GM12891 (cell line): Measurements from ENCODE around the gene EVA1B. TPM values are rescaled to one million over a fixed set of nuclear protein-coding genes. Genes with fewer than 3 reads are reported as not detected.

Experiments used
- DNase-seq: peaks from one replicate; pipeline ENCODE4 v3.0.0; 2011; ENCODE audit warnings: low spot score; ENCODE audit not compliant: insufficient read length
- FAIRE-seq: peaks from 2 replicates; lab custom pipeline; 2011; peaks lifted over from hg19 to GRCh38; lab: Jason Lieb, UNC
- PAX5 ChIP-seq: IDR thresholded peaks from 2 replicates; pipeline ENCODE4 v1.6.1; 2011; ENCODE audit warnings: low read length, moderate library complexity, mild to moderate bottlenecking; ENCODE audit not compliant: insufficient read depth, severe bottlenecking
- POLR2A ChIP-seq: IDR thresholded peaks from 2 replicates; pipeline ENCODE4 v1.6.1; 2011; ENCODE audit warnings: low read depth, low read length, control low read depth
- POLR2AphosphoS5 ChIP-seq: IDR thresholded peaks from 2 replicates; pipeline ENCODE4 v1.6.1; 2011; ENCODE audit warnings: low read depth, low read length, control low read depth
- POU2F2 ChIP-seq: IDR thresholded peaks from 2 replicates; pipeline ENCODE4 v1.6.1; 2011; ENCODE audit warnings: low read depth, mild to moderate bottlenecking, control low read depth, low read length, moderate library complexity
- SPI1 ChIP-seq: IDR thresholded peaks from 2 replicates; pipeline ENCODE4 v1.6.1; 2011; ENCODE audit warnings: low read depth, low read length, control low read depth
- TAF1 ChIP-seq: IDR thresholded peaks from 2 replicates; pipeline ENCODE4 v1.6.1; 2011; ENCODE audit warnings: low read depth, low read length, control low read depth
- polyA plus RNA-seq: library from polyadenylated mRNA; unstranded; fragments of >200 nt; gene quantifications from one replicate; pipeline ENCODE4 v1.2.1, GENCODE V29; 2012; ENCODE audit warnings: low read depth, missing spikeins, inconsistent platforms; ENCODE audit not compliant: missing spikeins

Gene EVA1B
- polyA plus RNA-seq: 7.6 TPM

GRCh38 chr1:36323636-36324352 lies at the start of gene EVA1B:
EVA1B (minus strand) TSS chr1:36323645; CDS start chr1:36323037, 608 bp downstream.
- FAIRE-seq: peak; percentile 85
- peak; percentile 71 for DNase-seq
- TF ChIP-seq POU2F2 (no peak), POLR2A (no peak), SPI1 (no peak), PAX5 (no peak), TAF1 (no peak), POLR2AphosphoS5 (no peak)

GRCh38 chr1:36372617-36373016 lies 49.2 kb upstream of the EVA1B start:
- FAIRE-seq (no peak), DNase-seq (no peak)
- TF ChIP-seq POLR2AphosphoS5 (no peak), POLR2A (no peak), SPI1 (no peak), TAF1 (no peak), POU2F2 (no peak), PAX5 (no peak)

- DNase-seq: peak; percentile 76
- peak; percentile 94 for FAIRE-seq
- TF ChIP-seq TAF1: no peak
These were observed 45.8 kb upstream of the EVA1B start for GRCh38 chr1:36369061-36369861.

GRCh38 chr1:36367798-36368197 lies 44.4 kb upstream of the EVA1B start:
- TF ChIP-seq SPI1 (no peak), PAX5 (no peak), POLR2A (no peak), TAF1 (no peak), POLR2AphosphoS5 (no peak), POU2F2 (no peak)
- FAIRE-seq (no peak), DNase-seq (no peak)

- TF ChIP-seq POU2F2 (no peak), POLR2AphosphoS5 (no peak), SPI1 (no peak), PAX5 (no peak), TAF1 (no peak), POLR2A (no peak)
- no peak for DNase-seq
- no peak for FAIRE-seq
These were observed 43.6 kb upstream of the EVA1B start for GRCh38 chr1:36367066-36367465.

GRCh38 chr1:36366091-36366661 lies 42.7 kb upstream of the EVA1B start:
- FAIRE-seq (peak; percentile 87), DNase-seq (no peak)
- TF ChIP-seq TAF1 (no peak), POLR2A (no peak), POLR2AphosphoS5 (no peak), PAX5 (no peak), SPI1 (no peak), POU2F2 (no peak)

GRCh38 chr1:36365381-36365780 lies 41.9 kb upstream of the EVA1B start:
- no peak for DNase-seq
- TF ChIP-seq TAF1: no peak
- peak; percentile 94 for TF ChIP-seq SPI1
- FAIRE-seq: no peak

- no peak for TF ChIP-seq PAX5
- TF ChIP-seq POU2F2: no peak
- no peak for TF ChIP-seq POLR2AphosphoS5
- no peak for TF ChIP-seq TAF1
- TF ChIP-seq POLR2A: no peak
- TF ChIP-seq SPI1: no peak
- FAIRE-seq (peak; percentile 54), DNase-seq (no peak)
These were observed 36.6 kb upstream of the EVA1B start for GRCh38 chr1:36359911-36360550.

- DNase-seq (no peak), FAIRE-seq (no peak)
- TF ChIP-seq SPI1 (no peak), POLR2A (no peak), POU2F2 (no peak), TAF1 (no peak), POLR2AphosphoS5 (no peak), PAX5 (no peak)
These were observed 35.9 kb upstream of the EVA1B start for GRCh38 chr1:36359383-36359782.
